Spleen (tissue), 11 donors: ENCODE results near the gene SCYGR3. TPM values are rescaled to one million over a fixed set of nuclear protein-coding genes. Genes with fewer than 3 reads are reported as not detected.

Experiments
- DNase-seq: peaks from one replicate; pipeline ENCODE4 v3.0.0-alpha.2; 2020
- H3K27ac ChIP-seq, 8 donors: fragments of 200-600 bp; sonication (generic) in 7 of 8; 1 replicate in 4 of 8; 2 replicates in 4 of 8; pipeline versions ENCODE4 v1.5.0 to v1.8.0; 2016 to 2021; ENCODE audit warnings: inconsistent platforms in 4 of 8, mild to moderate bottlenecking in 4 of 8, moderate library complexity in 1 of 8
- H3K27me3 ChIP-seq, 7 donors: fragments of 200-600 bp; sonication (generic) in 6 of 7; replicated peaks in 1 of 7; 1 replicate in 4 of 7; 2 replicates in 3 of 7; pipeline versions ENCODE4 v1.5.0 to v1.8.0; 2016 to 2021; ENCODE audit warnings: inconsistent platforms in 3 of 7, mild to moderate bottlenecking in 1 of 7
- H3K36me3 ChIP-seq, 6 donors: fragments of 200-600 bp; sonication (generic) in 5 of 6; 1 replicate in 4 of 6; 2 replicates in 2 of 6; pipeline versions ENCODE4 v1.5.0 to v1.8.0; 2016 to 2021; ENCODE audit warnings: inconsistent platforms in 2 of 6
- H3K4me1 ChIP-seq, 6 donors: fragments of 200-600 bp; sonication (generic) in 5 of 6; 1 replicate in 3 of 6; 2 replicates in 3 of 6; pipeline versions ENCODE4 v1.5.0 to v1.8.0; 2016 to 2021; ENCODE audit warnings: inconsistent platforms in 3 of 6
- H3K4me3 ChIP-seq, 8 donors: fragments of 200-600 bp; sonication (generic) in 7 of 8; 1 replicate in 4 of 8; 2 replicates in 4 of 8; pipeline versions ENCODE4 v1.5.0 to v1.8.0; 2016 to 2021; ENCODE audit warnings: inconsistent platforms in 4 of 8, mild to moderate bottlenecking in 4 of 8, moderate library complexity in 2 of 8
- H3K9me3 ChIP-seq, 8 donors: fragments of 200-600 bp; sonication (generic) in 7 of 8; 1 replicate in 4 of 8; 2 replicates in 4 of 8; pipeline versions ENCODE4 v1.5.0 to v1.8.0; 2016 to 2021; ENCODE audit warnings: inconsistent platforms in 4 of 8
- CTCF ChIP-seq, 11 experiments: fragments of 200-600 bp in 7 of 11; fragments of 450-650 bp in 4 of 11; sonication (generic) in 4 of 11; IDR thresholded peaks in 8 of 11; conservative IDR thresholded peaks in 3 of 11; 1 replicate in 7 of 11; 2 replicates in 4 of 11; pipeline versions ENCODE4 v1.4.0 to v1.8.0; 2016 to 2021; ENCODE audit warnings: antibody characterized with exemption in 11 of 11, inconsistent platforms in 4 of 11, mild to moderate bottlenecking in 1 of 11
- POLR2A ChIP-seq, 3 donors: fragments of 450-650 bp; IDR thresholded peaks; one replicate each; pipeline ENCODE4 v1.5.1; 2017; ENCODE audit warnings: antibody characterized with exemption in 3 of 3, mild to moderate bottlenecking in 1 of 3
- POLR2AphosphoS5 ChIP-seq, 3 donors: sonication (generic); formaldehyde crosslinking; IDR thresholded peaks; one replicate each; pipeline ENCODE4 v1.5.1; 2017; ENCODE audit warnings: antibody characterized with exemption in 3 of 3
- WGBS, 5 donors: extraction: QIAGEN DNeasy Blood & Tissue Kit in 3 of 5; methylation state at CpG; one replicate each; pipeline versions ENCODE4 v1.1.5 to v1.1.7; 2013 to 2018; 5-methylcytosine and 5-hydroxymethylcytosine counted together
- intact Hi-C: fragments of 100-400 bp; cut with DNase I; formaldehyde crosslinking; loops from one replicate; pipeline ENCODE4 v1.15.0; 2023; ENCODE audit warnings: low total_unique reads
- polyA plus RNA-seq, 3 donors: library from polyadenylated mRNA; stranded (reverse); fragments of 200-250 nt; gene quantifications; one replicate each; pipeline ENCODE4 v1.2.1, GENCODE V29; 2013
- total RNA-seq, 7 donors: library from RNA; depleted of rRNA in 3 of 7; stranded (reverse); fragments of >200 nt in 3 of 7; fragmentation: NEBNext Ultra II Directional in 4 of 7; extraction: Animal tissue kit (Norgen Biotek cat#: 25700) in 4 of 7; gene quantifications; one replicate each; pipeline versions ENCODE4 v1.1.0 to v1.2.1, GENCODE V29; 2016 to 2021
- donor health status: healthy with polysubstance abuse.
- donor health status: DM: no; HTN: no; CAD: no; lungs with moderate emphysema.
- donor health status: DM: no; HTN: no; CAD: no.
- donor health status: Bipolar disorder and iron deficiency.
- donor health status: healthy.
- donor health status: DM: no; HTN: no; CAD: no.
- donor health status: DM: yes; HTN: yes; CAD: no.

Gene SCYGR3
- total and polyA plus RNA-seq, 10 donors, result not detected

- Histone ChIP-seq H3K4me3 (no peak within 1 kb of the TSS), H3K36me3 (no peaks in the 10 kb centered on the region), H3K4me1 (no peaks in the 10 kb centered on the region), H3K27me3 (peaks cover 0 to 17% (median 0%) of the 10 kb centered on the region in 7 donors), H3K27ac (no peak within 1 kb of the TSS), H3K9me3 (peaks cover 0 to 6% (median 2%) of the 10 kb centered on the region in 8 donors)
- DNase-seq, result no peak
- TF ChIP-seq POLR2AphosphoS5 (IDR thresholded peaks at IDR 0.05), result no peak
- TF ChIP-seq CTCF (IDR thresholded peaks at IDR 0.05 in 8 of 11, conservative IDR thresholded peaks at IDR 0.05 in 3 of 11), result no peak
- TF ChIP-seq POLR2A (IDR thresholded peaks at IDR 0.05), result no peak
- WGBS, 5 donors, result 63 to 87% (median 80%) methylated on average over 10 to 20 of the region's 20 CpGs
- intact Hi-C loops, result no loop called here
Observed at GRCh38 chr2:227617316-227618230, 2.9 kb upstream of the SCYGR3 start, which contains the start of gene SCYGR4. Gene SCYGR4, plus strand, starts transcription at chr2:227617498. Its CDS starts 0 bp downstream, at chr2:227617498.

GRCh38 chr2:227616631-227617030, 2.0 kb upstream of the SCYGR3 start:
- no peak for TF ChIP-seq POLR2A (IDR thresholded peaks at IDR 0.05)
- 64 to 80% (median 73%) methylated on average over 4 of the region's 4 CpGs for WGBS, 5 donors
- no peak overlapping the region for H3K4me3 ChIP-seq

GRCh38 chr2:227615906-227616305, 1.3 kb upstream of the SCYGR3 start:
- intact Hi-C loops, result no loop called here
- no peak for DNase-seq
- Histone ChIP-seq H3K27ac (no peak overlapping the region), H3K4me1 (no peaks in the 10 kb centered on the region), H3K27me3 (peaks cover 0 to 25% (median 0%) of the 10 kb centered on the region in 7 donors), H3K4me3 (no peak overlapping the region), H3K36me3 (no peaks in the 10 kb centered on the region), H3K9me3 (no peaks in the 10 kb centered on the region)
- TF ChIP-seq CTCF (IDR thresholded peaks at IDR 0.05 in 8 of 11, conservative IDR thresholded peaks at IDR 0.05 in 3 of 11) (no peak), POLR2A (IDR thresholded peaks at IDR 0.05) (no peak), POLR2AphosphoS5 (IDR thresholded peaks at IDR 0.05) (no peak)
- WGBS, 5 donors, result 68 to 83% (median 78%) methylated on average over 5 of the region's 5 CpGs

More at GRCh38 chr2:227616631-227617030, 2.0 kb upstream of the SCYGR3 start:
- no peaks in the 10 kb centered on the region for H3K9me3 ChIP-seq
- DNase-seq, result no peak
- peaks cover 0 to 25% (median 0%) of the 10 kb centered on the region in 7 donors for H3K27me3 ChIP-seq
- no peaks in the 10 kb centered on the region for H3K4me1 ChIP-seq
- H3K36me3 ChIP-seq, result no peaks in the 10 kb centered on the region
- H3K27ac ChIP-seq, result no peak overlapping the region
- intact Hi-C loops, result no loop called here

GRCh38 chr2:227615181-227615580, 541 bp upstream of the SCYGR3 start:
- no peaks in the 10 kb centered on the region for H3K4me1 ChIP-seq
- peaks cover 0 to 25% (median 0%) of the 10 kb centered on the region in 7 donors for H3K27me3 ChIP-seq
- H3K9me3 ChIP-seq, result no peaks in the 10 kb centered on the region
- WGBS, 5 donors, result 88 to 96% (median 95%) methylated on average over 4 of the region's 4 CpGs
- TF ChIP-seq POLR2A (IDR thresholded peaks at IDR 0.05), result no peak
- no peak for TF ChIP-seq CTCF (IDR thresholded peaks at IDR 0.05 in 8 of 11, conservative IDR thresholded peaks at IDR 0.05 in 3 of 11)
- TF ChIP-seq POLR2AphosphoS5 (IDR thresholded peaks at IDR 0.05), result no peak
- H3K27ac ChIP-seq, result no peak overlapping the region
- H3K4me3 ChIP-seq, result no peak overlapping the region
- DNase-seq, result no peak
- intact Hi-C loops, result no loop called here
- H3K36me3 ChIP-seq, result no peaks in the 10 kb centered on the region
